Endothelial cell of umbilical vein (primary cell): ENCODE results near the gene SPECC1L. TPM values are rescaled to one million over a fixed set of nuclear protein-coding genes. Genes with fewer than 3 reads are reported as not detected.

ENCODE experiments used
- BruUV-seq: library from RNA; stranded (reverse); fragments of 400-500 nt; replicated peaks from 2 replicates; lab custom pipeline; 2021; lab: Mats Ljungman, UMichigan
- CTCF ChIA-PET: fragments of 300-600, 350-600 bp; sonication (Branson Sonifier 250); formaldehyde crosslinking; loops from one replicate; lab custom pipeline; 2021; ENCODE audit warnings: antibody characterized with exemption, inconsistent platforms; lab: Charles Lee
- POLR2A ChIA-PET: fragments of 300-600, 350-600 bp; sonication (Branson Sonifier 250); formaldehyde crosslinking; loops from one replicate; lab custom pipeline; 2021; ENCODE audit warnings: antibody characterized with exemption, inconsistent platforms; lab: Charles Lee
- DNase-seq: peaks from one replicate; pipeline ENCODE4 v3.0.0-alpha.2; 2011; ENCODE audit warnings: low read depth, low spot score
- FAIRE-seq: peaks from 2 replicates; lab custom pipeline; 2011; peaks lifted over from hg19 to GRCh38; lab: Jason Lieb, UNC
- H2AFZ ChIP-seq: 2 replicates; pipeline ENCODE4 v1.6.0; 2012; ENCODE audit warnings: low read depth, low read length, control low read depth, inconsistent platforms
- H3K27ac ChIP-seq: 2 replicates; pipeline ENCODE4 v1.5.1; 2011; ENCODE audit warnings: low read depth, mild to moderate bottlenecking, control low read depth, low read length, moderate library complexity; ENCODE audit not compliant: insufficient read depth
- H3K27me3 ChIP-seq, 2 experiments: 2 replicates each; pipeline versions ENCODE4 v1.6.0 to v1.6.1; 2011; ENCODE audit warnings: low read length in 2 of 2, mixed read lengths in 1 of 2; ENCODE audit not compliant: control insufficient read depth in 2 of 2, insufficient read depth in 2 of 2
- H3K36me3 ChIP-seq, 2 experiments: 2 replicates in 1 of 2; 3 replicates in 1 of 2; pipeline ENCODE4 v1.5.1; 2011; ENCODE audit warnings: low read length in 2 of 2, mild to moderate bottlenecking in 1 of 2, moderate library complexity in 1 of 2; ENCODE audit not compliant: control insufficient read depth in 2 of 2, insufficient read depth in 2 of 2; ENCODE audit errors: extremely low read depth in 1 of 2
- H3K4me1 ChIP-seq: 3 replicates; pipeline ENCODE4 v1.5.1; 2011; ENCODE audit warnings: mild to moderate bottlenecking, low read length; ENCODE audit not compliant: control insufficient read depth, insufficient read depth; ENCODE audit errors: extremely low read depth
- H3K4me2 ChIP-seq: 2 replicates; pipeline ENCODE4 v1.6.1; 2011; ENCODE audit warnings: low read length, control low read depth, mixed read lengths; ENCODE audit not compliant: insufficient read depth
- H3K4me3 ChIP-seq, 3 experiments: fragments of 200-600 bp in 1 of 3; sonication (generic), shearing (Covaris generic) in 1 of 3; replicated peaks in 1 of 3; 2 replicates each; pipeline ENCODE4 v1.5.1; 2011 to 2016; ENCODE audit warnings: control low read depth in 3 of 3, low read length in 3 of 3, mild to moderate bottlenecking in 2 of 3, inconsistent platforms in 1 of 3, low read depth in 1 of 3, moderate library complexity in 1 of 3; ENCODE audit not compliant: insufficient read depth in 1 of 3
- H3K79me2 ChIP-seq: 2 replicates; pipeline ENCODE4 v1.6.0; 2012; ENCODE audit warnings: low read length, inconsistent platforms; ENCODE audit not compliant: control insufficient read depth, insufficient read depth
- H3K9ac ChIP-seq: replicated peaks from 2 replicates; pipeline ENCODE3; 2011; ENCODE audit warnings: low read length, control low read depth; ENCODE audit not compliant: insufficient read depth; ENCODE audit errors: extremely low read depth
- H3K9me1 ChIP-seq: replicated peaks from 3 replicates; pipeline ENCODE4 v1.6.0; 2011; ENCODE audit warnings: mild to moderate bottlenecking, low read length; ENCODE audit not compliant: control insufficient read depth, insufficient read depth; ENCODE audit errors: extremely low read depth
- H3K9me3 ChIP-seq: replicated peaks from 2 replicates; pipeline ENCODE4 v1.5.1; 2012; ENCODE audit warnings: low read length, inconsistent platforms; ENCODE audit not compliant: control insufficient read depth, insufficient read depth
- H4K20me1 ChIP-seq: replicated peaks from 2 replicates; pipeline ENCODE3; 2011; ENCODE audit warnings: mild to moderate bottlenecking, low read length; ENCODE audit not compliant: control insufficient read depth, insufficient read depth; ENCODE audit errors: extremely low read depth
- CTCF ChIP-seq, 2 donors: IDR thresholded peaks; 1 replicate in 1 of 2; 2 replicates in 1 of 2; pipeline ENCODE4 v1.5.1; 2011; ENCODE audit warnings: low read length in 2 of 2, mild to moderate bottlenecking in 2 of 2, moderate library complexity in 2 of 2, control low read depth in 1 of 2, inconsistent platforms in 1 of 2, low read depth in 1 of 2; ENCODE audit not compliant: insufficient read depth in 1 of 2; ENCODE audit errors: extremely low read depth in 1 of 2
- EZH2 ChIP-seq: IDR thresholded peaks from 2 replicates; pipeline ENCODE4 v1.6.1; 2012; ENCODE audit warnings: borderline replicate concordance, low read depth, mild to moderate bottlenecking, moderate library complexity, low read length, inconsistent platforms; ENCODE audit not compliant: severe bottlenecking
- GATA2 ChIP-seq: IDR thresholded peaks from 2 replicates; pipeline ENCODE4 v1.7.0; 2011; ENCODE audit warnings: low read depth, mild to moderate bottlenecking, moderate library complexity, mixed read lengths, low read length; ENCODE audit not compliant: insufficient read length, insufficient read depth
- JUN ChIP-seq: IDR thresholded peaks from 2 replicates; pipeline ENCODE4 v1.6.1; 2011; ENCODE audit warnings: borderline replicate concordance, low read depth; ENCODE audit not compliant: insufficient read length, insufficient read depth
- MAX ChIP-seq: IDR thresholded peaks from 2 replicates; pipeline ENCODE4 v1.6.1; 2011; ENCODE audit not compliant: insufficient read depth, insufficient read length
- MYC ChIP-seq: IDR thresholded peaks from one replicate; pipeline ENCODE4 v1.6.1; 2011; ENCODE audit warnings: mild to moderate bottlenecking, low read depth, low read length
- POLR2A ChIP-seq: IDR thresholded peaks from 2 replicates; pipeline ENCODE4 v1.6.1; 2012; ENCODE audit warnings: low read depth, mild to moderate bottlenecking, control low read depth, low read length
- POLR2AphosphoS5 ChIP-seq: IDR thresholded peaks from 2 replicates; pipeline ENCODE4 v1.6.1; 2012; ENCODE audit warnings: low read depth, mild to moderate bottlenecking, control low read depth, low read length, moderate library complexity; ENCODE audit not compliant: insufficient read depth
- dilution Hi-C: fragments of 300-500 bp; cut with MboI; formaldehyde crosslinking; loops from one replicate; pipeline ENCODE4 v1.15.0; 2019; ENCODE audit warnings: low sequenced_read_pairs; ENCODE audit not compliant: extremely low pct_ligation_motif_present
- intact Hi-C: fragments of 100-400 bp; cut with micrococcal nuclease; formaldehyde crosslinking; loops from one replicate; pipeline ENCODE4 v1.10.0; 2022
- polyA plus RNA-seq, 4 experiments: library from polyadenylated mRNA; depleted of rRNA in 3 of 4; stranded (reverse) in 3 of 4; unstranded in 1 of 4; fragments of >200 nt; gene quantifications; 2 replicates each; pipeline versions ENCODE4 v1.2.1 to v1.2.3, GENCODE V29; 2011 to 2012; ENCODE audit warnings: missing spikeins in 1 of 4
- total RNA-seq: library from RNA; stranded (reverse); gene quantifications from 2 replicates; pipeline ENCODE4 v1.2.3, GENCODE V29; 2021

Gene SPECC1L
- total and polyA plus RNA-seq, 2 donors (not counting 3 experiments of a cell fraction or from before 2014, with no cell fraction given): 22.8 to 79.3 TPM

DNA sequence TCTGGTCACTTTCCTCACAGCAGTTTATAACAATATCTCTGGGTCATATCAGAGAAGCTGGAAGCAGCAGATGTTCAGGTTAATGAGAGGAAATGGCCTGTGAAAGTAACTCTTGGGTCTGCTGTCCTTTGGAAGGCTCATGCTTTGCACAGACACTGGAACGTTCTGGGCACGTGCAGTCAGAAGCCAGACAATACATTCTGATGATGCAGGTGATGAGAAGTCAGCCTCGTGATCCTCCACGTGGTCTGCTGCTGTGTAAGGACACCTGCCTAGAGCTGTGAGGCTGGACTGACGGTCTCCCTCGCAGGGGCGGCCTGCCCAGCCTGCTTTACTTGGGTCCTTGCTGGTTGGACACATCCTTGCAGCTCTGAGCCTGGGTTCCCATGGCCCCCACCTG, 138.0 kb downstream of the SPECC1L start:
- intact Hi-C loops: loop anchor here (5.0 kb wide), 1 partner anchor 36 kb away; no protein-coding TSS in a partner anchor
- DNase-seq (no peak), FAIRE-seq (peak; percentile 18)
- no peak overlapping the region for H2AFZ ChIP-seq
- no peaks in the 10 kb centered on the region for H3K9me3 ChIP-seq
- no peaks in the 10 kb centered on the region for H4K20me1 ChIP-seq
- H3K9ac ChIP-seq: no peak overlapping the region
- peaks cover 35% of the 10 kb centered on the region for H3K4me1 ChIP-seq
- H3K36me3 ChIP-seq: peaks cover 0 to 5% of the 10 kb centered on the region in 2 experiments
- H3K27ac ChIP-seq: no peak overlapping the region
- POLR2A ChIA-PET: no interaction called here
- BruUV-seq: no TSS peak
- dilution Hi-C loops: no loop called here
- H3K9me1 ChIP-seq: no peaks in the 10 kb centered on the region
- H3K4me2 ChIP-seq: no peak overlapping the region
- H3K27me3 ChIP-seq: no peaks in the 10 kb centered on the region
- CTCF ChIA-PET: interaction anchor here (0.7 to 5.3 kb wide), 4 partner anchors 14 to 49 kb away, joined by 3 to 22 read pairs (median 7); no protein-coding TSS in a partner anchor
- TF ChIP-seq POLR2A (no peak), MYC (no peak), EZH2 (no peak), MAX (peak; percentile 66), CTCF (IDR thresholded peaks at IDR 0.05; ENCODE audit: extremely low read depth in 1 of 2, insufficient read depth in 1 of 2, low read depth in 1 of 2, low read length in 2 of 2) (no peak), GATA2 (no peak), POLR2AphosphoS5 (no peak), JUN (no peak)
- H3K4me3 ChIP-seq: no peak overlapping the region
- peaks cover 12% of the 10 kb centered on the region for H3K79me2 ChIP-seq
